ENCODE data around the gene PRSS27. TPM values are rescaled to one million over a fixed set of nuclear protein-coding genes. Genes with fewer than 3 reads are reported as not detected.

The PRSS27 gene
- polyA plus RNA-seq, 1 donor (not counting 4 experiments of a cell fraction or from before 2014, with no cell fraction given) = 0.20 TPM

GRCh38 chr16:2717383-2718263, 2.4 kb downstream of the PRSS27 start:
- TF ChIP-seq EZH2 (IDR thresholded peaks at IDR 0.05; ENCODE audit: low read length) = no peak
- no peak for TF ChIP-seq CTCF (optimal IDR thresholded peaks at IDR 0.05 in 1 of 3, IDR thresholded peaks at IDR 0.05 in 1 of 3, conservative IDR thresholded peaks at IDR 0.05 in 1 of 3; ENCODE audit: extremely low read depth in 1 of 3, insufficient read depth in 2 of 3, low read length in 3 of 3)
- dilution Hi-C loops (cut with MboI; ENCODE audit: extremely low pct_ligation_motif_present, low sequenced_read_pairs) = no loop called here

GRCh38 chr16:2716948-2717347, 3.1 kb downstream of the PRSS27 start:
- H3K9ac ChIP-seq (ENCODE audit: control insufficient read depth, extremely low read depth, insufficient read depth, low read length) = no peak overlapping the region
- no peak overlapping the region for H3K4me2 ChIP-seq (ENCODE audit: control insufficient read depth, extremely low read depth, insufficient read depth, low read depth, low read length)
- H3K79me2 ChIP-seq (ENCODE audit: control insufficient read depth, insufficient read depth, low read length) = no peaks in the 10 kb centered on the region
- TF ChIP-seq EZH2 (IDR thresholded peaks at IDR 0.05; ENCODE audit: low read length) = no peak
- TF ChIP-seq CTCF (optimal IDR thresholded peaks at IDR 0.05 in 1 of 3, IDR thresholded peaks at IDR 0.05 in 1 of 3, conservative IDR thresholded peaks at IDR 0.05 in 1 of 3; ENCODE audit: extremely low read depth in 1 of 3, insufficient read depth in 2 of 3, low read length in 3 of 3) = no peak
- no peaks in the 10 kb centered on the region for H3K36me3 ChIP-seq (ENCODE audit: control insufficient read depth in 2 of 2, extremely low read depth in 1 of 2, insufficient read depth in 2 of 2, low read length in 2 of 2)
- no peak for DNase-seq (ENCODE audit: low read depth, low spot score)
- no peak overlapping the region for H3K4me3 ChIP-seq (ENCODE audit: control insufficient read depth in 2 of 3, extremely low read depth in 1 of 3, insufficient read depth in 2 of 3, low read depth in 1 of 3, low read length in 3 of 3)
- H2AFZ ChIP-seq (ENCODE audit: control insufficient read depth, low read length) = no peak overlapping the region
- dilution Hi-C loops (cut with MboI; ENCODE audit: extremely low pct_ligation_motif_present, low sequenced_read_pairs) = no loop called here
- H3K9me3 ChIP-seq (ENCODE audit: control insufficient read depth, low read depth, low read length) = no peaks in the 10 kb centered on the region
- peaks cover 4% of the 10 kb centered on the region for H3K4me1 ChIP-seq (ENCODE audit: control insufficient read depth, extremely low read depth, insufficient read depth, low read length)
- no peaks in the 10 kb centered on the region for H4K20me1 ChIP-seq (ENCODE audit: control insufficient read depth, extremely low read depth, insufficient read depth, low read length)
- H3K27ac ChIP-seq (ENCODE audit: control insufficient read depth, insufficient read depth, low read length) = no peak overlapping the region
- H3K9me1 ChIP-seq (ENCODE audit: control insufficient read depth, extremely low read depth, insufficient read depth, low read length) = no peaks in the 10 kb centered on the region
- no peak for FAIRE-seq
- H3K27me3 ChIP-seq (ENCODE audit: control insufficient read depth, extremely low read depth, insufficient read depth, low read length) = peaks cover 14% of the 10 kb centered on the region

More at GRCh38 chr16:2717383-2718263, 2.4 kb downstream of the PRSS27 start:
- Histone ChIP-seq H3K4me2 (ENCODE audit: control insufficient read depth, extremely low read depth, insufficient read depth, low read depth, low read length) (no peak overlapping the region), H3K4me1 (ENCODE audit: control insufficient read depth, extremely low read depth, insufficient read depth, low read length) (peaks cover 4% of the 10 kb centered on the region), H3K36me3 (ENCODE audit: control insufficient read depth in 2 of 2, extremely low read depth in 1 of 2, insufficient read depth in 2 of 2, low read length in 2 of 2) (no peaks in the 10 kb centered on the region), H3K27ac (ENCODE audit: control insufficient read depth, insufficient read depth, low read length) (no peak overlapping the region), H3K9ac (ENCODE audit: control insufficient read depth, extremely low read depth, insufficient read depth, low read length) (no peak overlapping the region), H2AFZ (ENCODE audit: control insufficient read depth, low read length) (no peak overlapping the region), H4K20me1 (ENCODE audit: control insufficient read depth, extremely low read depth, insufficient read depth, low read length) (no peaks in the 10 kb centered on the region), H3K4me3 (ENCODE audit: control insufficient read depth in 2 of 3, extremely low read depth in 1 of 3, insufficient read depth in 2 of 3, low read depth in 1 of 3, low read length in 3 of 3) (no peak overlapping the region), H3K79me2 (ENCODE audit: control insufficient read depth, insufficient read depth, low read length) (no peaks in the 10 kb centered on the region), H3K27me3 (ENCODE audit: control insufficient read depth, extremely low read depth, insufficient read depth, low read length) (peaks cover 14% of the 10 kb centered on the region), H3K9me1 (ENCODE audit: control insufficient read depth, extremely low read depth, insufficient read depth, low read length) (no peaks in the 10 kb centered on the region), H3K9me3 (ENCODE audit: control insufficient read depth, low read depth, low read length) (no peaks in the 10 kb centered on the region)
- DNase-seq (ENCODE audit: low read depth, low spot score) (no peak), FAIRE-seq (no peak)
